Hepatocyte (in vitro differentiated cells): ENCODE results near the gene TMPRSS11D.

Source experiments
- EZH2 ChIP-seq: fragments of 200-600 bp; sonication (generic); IDR thresholded peaks from 2 replicates; pipeline ENCODE4 v1.6.1; 2016; ENCODE audit warnings: antibody characterized with exemption, mild to moderate bottlenecking, borderline replicate concordance
- EZH2phosphoT487 ChIP-seq: fragments of 200-600 bp; sonication (generic); IDR thresholded peaks from one replicate; pipeline ENCODE4 v1.6.1; 2018; ENCODE audit warnings: antibody characterized with exemption, mild to moderate bottlenecking, low read depth, moderate library complexity; ENCODE audit not compliant: unreplicated experiment, severe bottlenecking
- TF ChIP-seq, protein P1 (sequence below): fragments of 200-600 bp; sonication (generic); IDR thresholded peaks from 2 replicates; pipeline ENCODE4 v1.5.1; 2016; ENCODE audit warnings: antibody characterized with exemption, mild to moderate bottlenecking; ENCODE audit not compliant: poor library complexity

- TF ChIP-seq, protein P1, sequence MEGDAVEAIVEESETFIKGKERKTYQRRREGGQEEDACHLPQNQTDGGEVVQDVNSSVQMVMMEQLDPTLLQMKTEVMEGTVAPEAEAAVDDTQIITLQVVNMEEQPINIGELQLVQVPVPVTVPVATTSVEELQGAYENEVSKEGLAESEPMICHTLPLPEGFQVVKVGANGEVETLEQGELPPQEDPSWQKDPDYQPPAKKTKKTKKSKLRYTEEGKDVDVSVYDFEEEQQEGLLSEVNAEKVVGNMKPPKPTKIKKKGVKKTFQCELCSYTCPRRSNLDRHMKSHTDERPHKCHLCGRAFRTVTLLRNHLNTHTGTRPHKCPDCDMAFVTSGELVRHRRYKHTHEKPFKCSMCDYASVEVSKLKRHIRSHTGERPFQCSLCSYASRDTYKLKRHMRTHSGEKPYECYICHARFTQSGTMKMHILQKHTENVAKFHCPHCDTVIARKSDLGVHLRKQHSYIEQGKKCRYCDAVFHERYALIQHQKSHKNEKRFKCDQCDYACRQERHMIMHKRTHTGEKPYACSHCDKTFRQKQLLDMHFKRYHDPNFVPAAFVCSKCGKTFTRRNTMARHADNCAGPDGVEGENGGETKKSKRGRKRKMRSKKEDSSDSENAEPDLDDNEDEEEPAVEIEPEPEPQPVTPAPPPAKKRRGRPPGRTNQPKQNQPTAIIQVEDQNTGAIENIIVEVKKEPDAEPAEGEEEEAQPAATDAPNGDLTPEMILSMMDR, result no peak
- TF ChIP-seq EZH2 (no peak), EZH2phosphoT487 (no peak)
Measured at GRCh38 chr4:67787311-67787710, 96.5 kb downstream of the TMPRSS11D start.
